ENCODE results near the gene STXBP6. TPM values are rescaled to one million over a fixed set of nuclear protein-coding genes. Genes with fewer than 3 reads are reported as not detected.

Gene STXBP6
- total RNA-seq, 1 experiment from 2014 or later = 12.3 TPM

GRCh38 chr14:25055005-25055404, 5.1 kb upstream of the STXBP6 start:
- no peak for DNase-seq
- Histone ChIP-seq H3K27me3 (ENCODE audit: insufficient read depth, low read depth) (peaks cover 10% of the 10 kb centered on the region; the same call in 1 of the 2 replicates), H3K4me2 (no peak overlapping the region), H4K20me1 (ENCODE audit: insufficient read depth) (no peaks in the 10 kb centered on the region), H3K4me3 (no peak overlapping the region), H3K9me2 (ENCODE audit: insufficient read depth) (no peaks in the 10 kb centered on the region), H3K27ac (no peak overlapping the region), H2AFZ (no peak overlapping the region), H3F3A (ENCODE audit: insufficient read depth, low read depth) (no peaks in the 10 kb centered on the region), H3K9me3 (ENCODE audit: insufficient read depth, low read depth) (no peaks in the 10 kb centered on the region), H3K36me3 (ENCODE audit: low read depth) (no peaks in the 10 kb centered on the region), H3K4me1 (replicated peaks; ENCODE audit: insufficient read depth) (no peaks in the 10 kb centered on the region), H3K79me2 (ENCODE audit: low read depth) (no peaks in the 10 kb centered on the region)
- intact Hi-C loops (cut with micrococcal nuclease; ENCODE audit: unreplicated experiment) = no loop called here
- POLR2A ChIA-PET (ENCODE audit: unreplicated experiment) = no interaction called here
- no TSS peak for BruUV-seq (replicated peaks)
- CTCF ChIA-PET = no interaction called here
- no peak for TF ChIP-seq EZH2 (IDR thresholded peaks at IDR 0.05; ENCODE audit: low read depth)
- no peak for TF ChIP-seq CTCF (conservative IDR thresholded peaks at IDR 0.05)

GRCh38 chr14:25053585-25053984, 3.6 kb upstream of the STXBP6 start:
- H3K4me2 ChIP-seq = no peak overlapping the region
- no TSS peak for BruUV-seq (replicated peaks)
- peaks cover 24% of the 10 kb centered on the region for H3K27me3 ChIP-seq (ENCODE audit: insufficient read depth, low read depth)
- no peaks in the 10 kb centered on the region for H3K4me1 ChIP-seq (replicated peaks; ENCODE audit: insufficient read depth)
- TF ChIP-seq EZH2 (IDR thresholded peaks at IDR 0.05; ENCODE audit: low read depth) (no peak), CTCF (conservative IDR thresholded peaks at IDR 0.05) (no peak)
- no peaks in the 10 kb centered on the region for H4K20me1 ChIP-seq (ENCODE audit: insufficient read depth)
- no peak overlapping the region for H3K27ac ChIP-seq
- H3K36me3 ChIP-seq (ENCODE audit: low read depth) = no peaks in the 10 kb centered on the region
- H3K79me2 ChIP-seq (ENCODE audit: low read depth) = no peaks in the 10 kb centered on the region
- no peak overlapping the region for H3K4me3 ChIP-seq
- no peaks in the 10 kb centered on the region for H3F3A ChIP-seq (ENCODE audit: insufficient read depth, low read depth)
- no peaks in the 10 kb centered on the region for H3K9me3 ChIP-seq (ENCODE audit: insufficient read depth, low read depth)
- ChIA-PET POLR2A (ENCODE audit: unreplicated experiment) (no interaction called here), CTCF (no interaction called here)
- H3K9me2 ChIP-seq (ENCODE audit: insufficient read depth) = no peaks in the 10 kb centered on the region
- no peak for DNase-seq
- H2AFZ ChIP-seq = no peak overlapping the region
- intact Hi-C loops (cut with micrococcal nuclease; ENCODE audit: unreplicated experiment) = loop anchor here (5.0 kb wide), 1 partner anchor 39 kb away; no protein-coding TSS in a partner anchor

- no peak for DNase-seq
- no TSS peak for BruUV-seq (replicated peaks)
- H3F3A ChIP-seq (ENCODE audit: insufficient read depth, low read depth) = no peaks in the 10 kb centered on the region
- TF ChIP-seq EZH2 (IDR thresholded peaks at IDR 0.05; ENCODE audit: low read depth) (no peak), CTCF (conservative IDR thresholded peaks at IDR 0.05) (no peak)
- ChIA-PET CTCF (no interaction called here), POLR2A (ENCODE audit: unreplicated experiment) (no interaction called here)
- H3K27me3 ChIP-seq (ENCODE audit: insufficient read depth, low read depth) = peaks cover 30% of the 10 kb centered on the region
- no peaks in the 10 kb centered on the region for H3K79me2 ChIP-seq (ENCODE audit: low read depth)
- H2AFZ ChIP-seq = no peak overlapping the region
- no peaks in the 10 kb centered on the region for H3K9me2 ChIP-seq (ENCODE audit: insufficient read depth)
- no peaks in the 10 kb centered on the region for H3K4me1 ChIP-seq (replicated peaks; ENCODE audit: insufficient read depth)
- no peak overlapping the region for H3K27ac ChIP-seq
- no peak overlapping the region for H3K4me2 ChIP-seq
- H3K9me3 ChIP-seq (ENCODE audit: insufficient read depth, low read depth) = no peaks in the 10 kb centered on the region
- intact Hi-C loops (cut with micrococcal nuclease; ENCODE audit: unreplicated experiment) = loop anchor here (5.0 kb wide), 1 partner anchor 39 kb away; no protein-coding TSS in a partner anchor
- H3K4me3 ChIP-seq = no peak overlapping the region
- H3K36me3 ChIP-seq (ENCODE audit: low read depth) = no peaks in the 10 kb centered on the region
- H4K20me1 ChIP-seq (ENCODE audit: insufficient read depth) = no peaks in the 10 kb centered on the region
These were observed 3.0 kb upstream of the STXBP6 start for GRCh38 chr14:25052921-25053320.

Data from PC-9 (cell line).